ENCODE measurements around the gene DAPK2.

DNA sequence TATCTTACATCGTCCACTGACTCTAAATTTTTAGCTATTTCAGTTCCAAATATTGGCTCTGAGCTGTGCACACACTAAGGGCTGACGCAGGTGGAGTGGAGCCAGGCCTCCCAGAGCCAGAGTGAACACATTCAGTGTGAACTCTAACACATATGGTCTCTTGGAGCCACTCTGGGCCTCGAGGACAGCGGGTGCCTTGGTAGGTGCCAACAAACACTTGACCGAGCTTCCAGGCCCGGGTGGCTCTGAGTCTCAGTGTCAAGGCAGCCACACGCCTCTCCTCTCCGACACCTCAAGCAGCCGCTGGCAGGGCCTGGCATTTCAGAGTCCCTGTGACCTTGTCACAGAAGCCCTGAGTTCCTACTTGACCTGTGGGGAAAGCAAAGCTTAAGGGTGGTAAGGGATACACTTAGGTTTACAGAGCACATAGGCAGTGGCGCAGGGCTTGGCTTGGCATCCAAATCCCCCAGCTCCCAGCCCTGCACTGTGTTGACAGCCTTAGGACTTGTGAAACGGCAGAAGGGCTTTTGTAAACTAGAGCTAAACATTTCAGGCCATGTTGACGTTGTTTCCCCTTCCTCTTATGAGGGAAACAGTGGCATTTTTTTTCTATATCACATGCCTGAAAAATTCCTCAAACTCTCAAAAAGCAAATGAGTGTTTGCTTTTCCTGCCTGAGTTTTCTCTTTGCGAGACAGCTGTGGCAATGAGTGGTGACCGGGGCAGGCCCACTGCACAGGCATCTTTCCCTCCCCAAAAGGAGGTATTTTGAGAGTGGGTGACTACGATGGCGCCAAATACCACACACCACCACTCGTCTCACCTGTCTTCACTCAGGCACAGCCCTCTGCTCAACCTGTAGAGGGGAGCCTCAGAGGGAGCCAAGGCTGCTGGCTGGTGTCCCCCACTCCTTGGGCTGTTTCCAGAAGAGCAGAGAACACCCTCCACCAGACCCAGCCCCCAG lies 60.8 kb downstream of the DAPK2 start:
- TF ChIP-seq POLR2AphosphoS5 (IDR thresholded peaks at IDR 0.05; ENCODE audit: low read depth, low read length) (no peak), FOXP2 (optimal IDR thresholded peaks at IDR 0.05; ENCODE audit: borderline replicate concordance, extremely low read depth, extremely low read length, insufficient read depth) (no peak)

Data from PFSK-1 (cell line).